ENCODE results near the gene LHFPL3.

LHFPL3 gene

GRCh38 chr7:104803931-104804330, 475.5 kb downstream of the LHFPL3 start:
- Histone ChIP-seq H2AFZ (ENCODE audit: low read depth, low read length) (no peak overlapping the region), H3K4me3 (ENCODE audit: low read depth in 1 of 2, low read length in 2 of 2) (no peak overlapping the region), H3K9me3 (ENCODE audit: insufficient read depth, low read length, severe bottlenecking) (no peaks in the 10 kb centered on the region), H3K36me3 (ENCODE audit: insufficient read depth, low read length) (no peaks in the 10 kb centered on the region), H3K4me2 (ENCODE audit: insufficient read depth, low read length) (no peak overlapping the region), H3K9ac (ENCODE audit: low read depth, low read length) (no peak overlapping the region), H3K79me2 (ENCODE audit: insufficient read depth, low read length) (no peaks in the 10 kb centered on the region), H3K4me1 (ENCODE audit: insufficient read depth, low read length) (no peaks in the 10 kb centered on the region), H3K27ac (ENCODE audit: low read length) (no peak overlapping the region), H4K20me1 (ENCODE audit: insufficient read depth, low read length) (no peaks in the 10 kb centered on the region), H3K27me3 (ENCODE audit: insufficient read depth, low read length, poor library complexity) (peaks cover 7% of the 10 kb centered on the region)
- no peak for TF ChIP-seq EZH2 (IDR thresholded peaks at IDR 0.05; ENCODE audit: borderline replicate concordance, low read depth, low read length, severe bottlenecking)
- TF ChIP-seq CTCF (IDR thresholded peaks at IDR 0.05; ENCODE audit: borderline replicate concordance, extremely low read depth, low read length, poor library complexity, severe bottlenecking) = no peak
- no peak for DNase-seq
- no peak for ATAC-seq (ENCODE audit: insufficient read depth, low read depth)

GRCh38 chr7:104804696-104805095, 476.3 kb downstream of the LHFPL3 start:
- no peak overlapping the region for H2AFZ ChIP-seq (ENCODE audit: low read depth, low read length)
- no peak overlapping the region for H3K4me2 ChIP-seq (ENCODE audit: insufficient read depth, low read length)
- no peaks in the 10 kb centered on the region for H3K9me3 ChIP-seq (ENCODE audit: insufficient read depth, low read length, severe bottlenecking)
- H3K27ac ChIP-seq (ENCODE audit: low read length) = no peak overlapping the region
- DNase-seq = no peak
- no peak overlapping the region for H3K9ac ChIP-seq (ENCODE audit: low read depth, low read length)
- H3K4me3 ChIP-seq (ENCODE audit: low read depth in 1 of 2, low read length in 2 of 2) = no peak overlapping the region
- no peaks in the 10 kb centered on the region for H3K4me1 ChIP-seq (ENCODE audit: insufficient read depth, low read length)
- no peak for ATAC-seq (ENCODE audit: insufficient read depth, low read depth)
- H4K20me1 ChIP-seq (ENCODE audit: insufficient read depth, low read length) = no peaks in the 10 kb centered on the region
- TF ChIP-seq EZH2 (IDR thresholded peaks at IDR 0.05; ENCODE audit: borderline replicate concordance, low read depth, low read length, severe bottlenecking) (no peak), CTCF (IDR thresholded peaks at IDR 0.05; ENCODE audit: borderline replicate concordance, extremely low read depth, low read length, poor library complexity, severe bottlenecking) (no peak)
- H3K36me3 ChIP-seq (ENCODE audit: insufficient read depth, low read length) = no peaks in the 10 kb centered on the region
- peaks cover 7% of the 10 kb centered on the region for H3K27me3 ChIP-seq (ENCODE audit: insufficient read depth, low read length, poor library complexity)
- no peaks in the 10 kb centered on the region for H3K79me2 ChIP-seq (ENCODE audit: insufficient read depth, low read length)

- Histone ChIP-seq H3K36me3 (ENCODE audit: insufficient read depth, low read length) (no peaks in the 10 kb centered on the region), H3K9ac (ENCODE audit: low read depth, low read length) (no peak overlapping the region), H3K4me1 (ENCODE audit: insufficient read depth, low read length) (no peaks in the 10 kb centered on the region), H4K20me1 (ENCODE audit: insufficient read depth, low read length) (no peaks in the 10 kb centered on the region), H3K9me3 (ENCODE audit: insufficient read depth, low read length, severe bottlenecking) (no peaks in the 10 kb centered on the region), H3K4me3 (ENCODE audit: low read depth in 1 of 2, low read length in 2 of 2) (no peak overlapping the region), H3K27me3 (ENCODE audit: insufficient read depth, low read length, poor library complexity) (peaks cover 7% of the 10 kb centered on the region), H3K79me2 (ENCODE audit: insufficient read depth, low read length) (no peaks in the 10 kb centered on the region), H3K4me2 (ENCODE audit: insufficient read depth, low read length) (no peak overlapping the region), H3K27ac (ENCODE audit: low read length) (no peak overlapping the region), H2AFZ (ENCODE audit: low read depth, low read length) (no peak overlapping the region)
- TF ChIP-seq EZH2 (IDR thresholded peaks at IDR 0.05; ENCODE audit: borderline replicate concordance, low read depth, low read length, severe bottlenecking) = no peak
- no peak for TF ChIP-seq CTCF (IDR thresholded peaks at IDR 0.05; ENCODE audit: borderline replicate concordance, extremely low read depth, low read length, poor library complexity, severe bottlenecking)
- DNase-seq (no peak), ATAC-seq (ENCODE audit: insufficient read depth, low read depth) (no peak)
Measured at GRCh38 chr7:104805449-104806317, 477.3 kb downstream of the LHFPL3 start.
